SK-N-SH (cell line): ENCODE data around the gene TOP3A. TPM values are rescaled to one million over a fixed set of nuclear protein-coding genes. Genes with fewer than 3 reads are reported as not detected.

Experiments
- CTCF ChIA-PET: fragments of 300-600, 350-600 bp; formaldehyde crosslinking; extraction: SDS; loops from one replicate; lab custom pipeline; 2021; lab: Yijun Ruan, JAX
- POLR2A ChIA-PET: fragments of 350-600 bp; sonication (Branson Sonifier 250); formaldehyde crosslinking; extraction: SDS; loops from one replicate; lab custom pipeline; 2020; ENCODE audit warnings: antibody characterized with exemption, inconsistent platforms; lab: Yijun Ruan, JAX
- DNase-seq: peaks from one replicate; pipeline ENCODE4 v3.0.0; 2012
- H2AFZ ChIP-seq: fragments of 200-600 bp; sonication (generic); 2 replicates; pipeline ENCODE4 v1.8.1; 2016; ENCODE audit warnings: antibody characterized with exemption, mild to moderate bottlenecking, low read depth
- H3F3A ChIP-seq: fragments of 200-600 bp; sonication (generic); replicated peaks from 2 replicates; pipeline ENCODE3; 2016; ENCODE audit warnings: antibody characterized with exemption, mild to moderate bottlenecking; ENCODE audit not compliant: insufficient read depth
- H3K27ac ChIP-seq, 2 experiments: fragments of 200-500 bp in 1 of 2; fragments of 200-600 bp in 1 of 2; sonication (Bioruptor generic) in 1 of 2; sonication (generic), shearing (Covaris generic) in 1 of 2; 2 replicates each; pipeline versions ENCODE4 v1.5.1 to v1.6.1; 2014 to 2016; ENCODE audit warnings: low read depth in 2 of 2, inconsistent platforms in 1 of 2, low read length in 1 of 2, mild to moderate bottlenecking in 1 of 2, mixed read lengths in 1 of 2
- H3K27me3 ChIP-seq: fragments of 200-600 bp; sonication (generic), shearing (Covaris generic); 2 replicates; pipeline ENCODE4 v1.6.1; 2016; ENCODE audit warnings: mixed run types; ENCODE audit not compliant: insufficient read depth
- H3K36me3 ChIP-seq, 2 experiments: fragments of 200-500 bp in 1 of 2; fragments of 200-600 bp in 1 of 2; sonication (Bioruptor generic) in 1 of 2; sonication (generic) in 1 of 2; replicated peaks in 1 of 2; 2 replicates each; pipeline versions ENCODE3 to v1.5.1; 2014 to 2016; ENCODE audit warnings: low read length in 1 of 2, mild to moderate bottlenecking in 1 of 2; ENCODE audit not compliant: insufficient read depth in 2 of 2, control insufficient read depth in 1 of 2
- H3K4me1 ChIP-seq, 2 experiments: fragments of 200-500 bp in 1 of 2; fragments of 200-600 bp in 1 of 2; sonication (Bioruptor generic) in 1 of 2; sonication (generic), shearing (Covaris generic) in 1 of 2; 2 replicates each; pipeline versions ENCODE4 v1.5.1 to v1.6.1; 2014 to 2016; ENCODE audit warnings: low read depth in 1 of 2, low read length in 1 of 2, mixed run types in 1 of 2; ENCODE audit not compliant: insufficient read depth in 2 of 2, control insufficient read depth in 1 of 2
- H3K4me2 ChIP-seq: fragments of 200-600 bp; sonication (generic), shearing (Covaris generic); 2 replicates; pipeline ENCODE4 v1.6.1; 2017; ENCODE audit warnings: mixed run types
- H3K4me3 ChIP-seq, 2 experiments: fragments of 200-500 bp in 1 of 2; fragments of 200-600 bp in 1 of 2; sonication (Bioruptor generic) in 1 of 2; sonication (generic), shearing (Covaris generic) in 1 of 2; 2 replicates each; pipeline versions ENCODE4 v1.5.1 to v1.8.1; 2014 to 2016; ENCODE audit warnings: low read depth in 2 of 2, inconsistent platforms in 1 of 2, low read length in 1 of 2, mild to moderate bottlenecking in 1 of 2, mixed read lengths in 1 of 2, moderate library complexity in 1 of 2
- H3K79me2 ChIP-seq: fragments of 200-600 bp; sonication (generic); 2 replicates; pipeline ENCODE4 v1.8.1; 2017; ENCODE audit warnings: mild to moderate bottlenecking; ENCODE audit not compliant: insufficient read depth
- H3K9ac ChIP-seq: fragments of 200-600 bp; sonication (generic); 2 replicates; pipeline ENCODE4 v1.6.1; 2017; ENCODE audit warnings: mixed run types
- H3K9me2 ChIP-seq: fragments of 200-600 bp; sonication (generic); 2 replicates; pipeline ENCODE4 v1.6.1; 2017; ENCODE audit warnings: mixed run types
- H3K9me3 ChIP-seq: fragments of 200-600 bp; sonication (generic); 2 replicates; pipeline ENCODE4 v1.6.1; 2017; ENCODE audit warnings: mixed run types, mild to moderate bottlenecking, moderate library complexity
- H4K20me1 ChIP-seq: fragments of 200-600 bp; sonication (generic); 2 replicates; pipeline ENCODE4 v1.6.1; 2017; ENCODE audit warnings: mild to moderate bottlenecking, mixed run types; ENCODE audit not compliant: insufficient read depth
- FOSL2 ChIP-seq: IDR thresholded peaks from 2 replicates; pipeline ENCODE4 v1.4.0; 2012; ENCODE audit warnings: low read depth, mild to moderate bottlenecking, moderate library complexity, borderline replicate concordance
- FOXJ3 ChIP-seq: sonication (generic); formaldehyde crosslinking; IDR thresholded peaks from 2 replicates; pipeline ENCODE4 v1.5.1; 2020; ENCODE audit warnings: mild to moderate bottlenecking, missing genetic modification reagents
- FOXM1 ChIP-seq: IDR thresholded peaks from 2 replicates; pipeline ENCODE4 v1.4.0; 2012; ENCODE audit warnings: low read depth, mild to moderate bottlenecking
- GABPA ChIP-seq: IDR thresholded peaks from 2 replicates; pipeline ENCODE4 v1.4.0; 2012; ENCODE audit warnings: low read depth, mild to moderate bottlenecking
- GATA2 ChIP-seq: sonication (generic); formaldehyde crosslinking; IDR thresholded peaks from 2 replicates; pipeline ENCODE4 v1.5.0; 2020; ENCODE audit warnings: mild to moderate bottlenecking, missing genetic modification reagents
- IRF3 ChIP-seq: fragments of 150-350 bp; IDR thresholded peaks from 2 replicates; pipeline ENCODE4 v1.6.1; 2016; ENCODE audit warnings: mild to moderate bottlenecking, low read depth, low read length
- JUND ChIP-seq: IDR thresholded peaks from 2 replicates; pipeline ENCODE4 v1.4.0; 2012
- MEF2A ChIP-seq: IDR thresholded peaks from 2 replicates; pipeline ENCODE4 v1.4.0; 2012; ENCODE audit warnings: low read depth, borderline replicate concordance
- NRF1 ChIP-seq: IDR thresholded peaks from 2 replicates; pipeline ENCODE4 v1.6.1; 2012; ENCODE audit warnings: low read depth, mild to moderate bottlenecking, low read length
- POLR2AphosphoS5 ChIP-seq: IDR thresholded peaks from 2 replicates; pipeline ENCODE4 v1.6.1; 2012; ENCODE audit warnings: low read depth, low read length
- RCOR1 ChIP-seq: fragments of 150-350 bp; IDR thresholded peaks from 2 replicates; pipeline ENCODE4 v1.6.1; 2017; ENCODE audit warnings: antibody characterized with exemption, low read length
- RXRA ChIP-seq: IDR thresholded peaks from 2 replicates; pipeline ENCODE4 v1.4.0; 2012; ENCODE audit warnings: low read depth, mild to moderate bottlenecking, borderline replicate concordance
- SIN3A ChIP-seq: IDR thresholded peaks from 2 replicates; pipeline ENCODE4 v1.6.1; 2012; ENCODE audit warnings: low read depth, mild to moderate bottlenecking, low read length, moderate library complexity, borderline replicate concordance
- TAF1 ChIP-seq: IDR thresholded peaks from 2 replicates; pipeline ENCODE4 v1.6.1; 2012; ENCODE audit warnings: low read depth, mild to moderate bottlenecking, low read length, moderate library complexity, borderline replicate concordance
- TEAD4 ChIP-seq: IDR thresholded peaks from 2 replicates; pipeline ENCODE4 v1.4.0; 2012; ENCODE audit warnings: mild to moderate bottlenecking, borderline replicate concordance; ENCODE audit not compliant: insufficient read depth
- ZBTB33 ChIP-seq: IDR thresholded peaks from 2 replicates; pipeline ENCODE4 v1.4.0; 2012; ENCODE audit warnings: low read depth, borderline replicate concordance
- WGBS: methylation state at CpG from one replicate; pipeline ENCODE4 v1.1.6; 2017; ENCODE audit warnings: low lambda C conversion rate; 5-methylcytosine and 5-hydroxymethylcytosine counted together
- polyA plus RNA-seq, 3 experiments: library from polyadenylated mRNA; depleted of rRNA; stranded (reverse); fragments of >200 nt; gene quantifications; 2 replicates each; pipeline ENCODE4 v1.2.3, GENCODE V29; 2012

Gene TOP3A
- polyA plus RNA-seq, 1 of the 3 experiments (the other 2 are of a cell fraction): 14.7 TPM

DNA sequence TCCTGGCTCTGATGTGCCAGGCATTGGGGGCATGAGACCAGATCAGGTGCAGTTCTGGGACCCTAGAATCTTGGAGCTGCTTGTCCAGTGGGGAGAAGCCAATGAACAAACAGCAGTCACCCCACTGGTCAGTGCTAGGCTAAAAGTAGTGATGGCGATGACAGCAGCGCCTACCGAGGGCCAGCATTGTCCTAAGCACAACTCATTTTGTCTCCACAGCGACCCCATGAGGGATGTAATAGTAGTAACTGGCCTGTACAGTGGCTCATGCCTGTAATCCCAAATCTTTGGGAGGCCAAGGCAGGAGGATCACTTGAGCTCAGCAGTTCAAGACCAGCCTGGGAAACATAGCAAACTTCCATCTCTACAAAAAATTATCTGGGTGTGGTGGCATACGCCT is 6.5 kb upstream of the TOP3A start:
- H3F3A ChIP-seq: no peaks in the 10 kb centered on the region
- peaks cover 73% of the 10 kb centered on the region for H3K79me2 ChIP-seq
- CTCF ChIA-PET: interaction anchor here (0.9 to 1.6 kb wide), 5 partner anchors 9 to 41 kb away, joined by 3 to 6 read pairs (median 3); no protein-coding TSS in a partner anchor
- no peak for TF ChIP-seq FOSL2
- no peak for TF ChIP-seq POLR2AphosphoS5
- no peak for TF ChIP-seq RCOR1
- no peak for TF ChIP-seq NRF1
- no peak for TF ChIP-seq ZBTB33
- TF ChIP-seq GATA2 (CRISPR knock-in tag): no peak
- no peak for TF ChIP-seq SIN3A
- TF ChIP-seq IRF3: no peak
- TF ChIP-seq MEF2A: no peak
- no peak for TF ChIP-seq TAF1
- no peak for TF ChIP-seq TEAD4
- no peak for TF ChIP-seq JUND
- TF ChIP-seq GABPA: no peak
- TF ChIP-seq FOXJ3 (CRISPR knock-in tag): no peak
- POLR2A ChIA-PET: no interaction called here
- H4K20me1 ChIP-seq: peaks cover 42% of the 10 kb centered on the region
- no peak for DNase-seq
- peaks cover 10 to 33% of the 10 kb centered on the region in 2 experiments; a peak in 1 of 4 replicates for H3K4me1 ChIP-seq
- no peaks in the 10 kb centered on the region for H3K9me3 ChIP-seq
- peaks cover 25 to 67% of the 10 kb centered on the region in 2 experiments for H3K36me3 ChIP-seq
- H3K4me2 ChIP-seq: no peak overlapping the region
- H3K9ac ChIP-seq: no peak overlapping the region
- H3K9me2 ChIP-seq: no peaks in the 10 kb centered on the region
- H3K27me3 ChIP-seq: no peaks in the 10 kb centered on the region
- H3K4me3 ChIP-seq: no peak overlapping the region
- no peak overlapping the region for H3K27ac ChIP-seq
- no peak overlapping the region for H2AFZ ChIP-seq
- 73% methylated on average over 5 of the region's 5 CpGs for WGBS

- Histone ChIP-seq H3K9me2 (no peaks in the 10 kb centered on the region), H3K27ac (no peak overlapping the region), H2AFZ (no peak overlapping the region), H3K4me1 (peaks cover 15 to 40% of the 10 kb centered on the region in 2 experiments; a peak in 1 of 4 replicates), H3K27me3 (no peaks in the 10 kb centered on the region), H4K20me1 (peaks cover 42% of the 10 kb centered on the region), H3K4me3 (no peak overlapping the region), H3K36me3 (peaks cover 22 to 63% of the 10 kb centered on the region in 2 experiments), H3K9me3 (no peaks in the 10 kb centered on the region), H3K4me2 (peak overlapping the region; percentile 7; the same call in 1 of the 2 replicates), H3K9ac (no peak overlapping the region), H3F3A (no peaks in the 10 kb centered on the region), H3K79me2 (peaks cover 83% of the 10 kb centered on the region)
- ChIA-PET CTCF (interaction anchor here (0.6 to 1.6 kb wide), 5 partner anchors 10 to 84 kb away, joined by 3 to 6 read pairs (median 3); no protein-coding TSS in a partner anchor), POLR2A (no interaction called here)
- DNase-seq: no peak
- WGBS: 90% methylated on average over 6 of the region's 7 CpGs
- TF ChIP-seq FOXM1 (no peak), FOXJ3 (CRISPR knock-in tag) (no peak), RXRA (no peak), TAF1 (no peak)
Measured at GRCh38 chr17:18320301-18320700, 5.5 kb upstream of the TOP3A start.
